CD8-positive, alpha-beta memory T cell (primary cell): ENCODE data around the gene HS6ST2. TPM values are rescaled to one million over a fixed set of nuclear protein-coding genes. Genes with fewer than 3 reads are reported as not detected.

Source experiments
- CTCF ChIA-PET: fragments of 350-600 bp; sonication (Branson Sonifier 250); formaldehyde crosslinking; loops from one replicate; lab custom pipeline; 2021; ENCODE audit warnings: antibody characterized with exemption; lab: Charles Lee
- POLR2A ChIA-PET: fragments of 350-600 bp; sonication (Branson Sonifier 250); formaldehyde crosslinking; loops from one replicate; lab custom pipeline; 2021; ENCODE audit warnings: antibody characterized with exemption; lab: Charles Lee
- DNase-seq, 5 donors: peaks; one replicate each; pipeline versions ENCODE4 v3.0.0 to v3.0.0-alpha.2; 2020 to 2022; ENCODE audit warnings: mixed read lengths in 1 of 5
- H3K27ac ChIP-seq: one replicate; pipeline ENCODE4 v1.7.0; 2013; ENCODE audit warnings: low read depth, mild to moderate bottlenecking, low read length, moderate library complexity
- H3K27me3 ChIP-seq: 2 replicates; pipeline ENCODE4 v1.7.0; 2013; ENCODE audit warnings: low read length, mild to moderate bottlenecking; ENCODE audit not compliant: insufficient read depth, poor library complexity, severe bottlenecking
- H3K36me3 ChIP-seq: 2 replicates; pipeline ENCODE4 v1.7.0; 2013; ENCODE audit warnings: mild to moderate bottlenecking, low read length, moderate library complexity; ENCODE audit not compliant: insufficient read depth
- H3K4me1 ChIP-seq: 2 replicates; pipeline ENCODE4 v1.7.0; 2013; ENCODE audit warnings: mild to moderate bottlenecking, low read length, moderate library complexity; ENCODE audit not compliant: insufficient read depth
- H3K4me3 ChIP-seq: 2 replicates; pipeline ENCODE4 v1.7.0; 2013; ENCODE audit warnings: mild to moderate bottlenecking, low read length
- H3K9me3 ChIP-seq: 2 replicates; pipeline ENCODE4 v1.7.0; 2013; ENCODE audit warnings: mild to moderate bottlenecking, low read length
- H3K27ac Mint-ChIP-seq, 8 donors: one replicate each; pipeline ENCODE4 v1.8.0; 2020 to 2021; ENCODE audit warnings: mixed read lengths in 8 of 8, mild to moderate bottlenecking in 6 of 8, inconsistent platforms in 3 of 8, moderate library complexity in 3 of 8
- H3K27me3 Mint-ChIP-seq, 2 donors: one replicate each; pipeline ENCODE4 v1.8.0; 2020 to 2021; ENCODE audit warnings: mixed read lengths in 2 of 2, mild to moderate bottlenecking in 1 of 2, moderate library complexity in 1 of 2
- H3K36me3 Mint-ChIP-seq, 3 donors: one replicate each; pipeline ENCODE4 v1.8.0; 2020 to 2021; ENCODE audit warnings: mixed read lengths in 3 of 3, inconsistent platforms in 1 of 3, mild to moderate bottlenecking in 1 of 3
- H3K4me1 Mint-ChIP-seq, 3 donors: one replicate each; pipeline ENCODE4 v1.8.0; 2020 to 2021; ENCODE audit warnings: mixed read lengths in 3 of 3, inconsistent platforms in 1 of 3, mild to moderate bottlenecking in 1 of 3
- H3K4me3 Mint-ChIP-seq, 7 donors: one replicate each; pipeline ENCODE4 v1.8.0; 2020 to 2021; ENCODE audit warnings: mixed read lengths in 7 of 7, mild to moderate bottlenecking in 6 of 7, moderate library complexity in 4 of 7, inconsistent platforms in 2 of 7
- H3K9me3 Mint-ChIP-seq, 5 donors: one replicate each; pipeline ENCODE4 v1.8.0; 2020 to 2022; ENCODE audit warnings: mixed read lengths in 5 of 5, mild to moderate bottlenecking in 3 of 5, moderate library complexity in 2 of 5, inconsistent platforms in 1 of 5
- polyA plus RNA-seq: library from polyadenylated mRNA; unstranded; fragments of 300-500 nt; fragmentation: Illumina TruSeq; gene quantifications from one replicate; pipeline ENCODE4 v1.2.3, GENCODE V29; 2021
- total RNA-seq, 2 experiments: library from RNA; stranded (reverse); gene quantifications; one replicate each; pipeline ENCODE4 v1.2.3, GENCODE V29; 2021

The HS6ST2 gene
- total and polyA plus RNA-seq, 3 experiments from 2014 or later: 0.09 to 0.13 TPM; not detected in 1

- CTCF ChIA-PET: no interaction called here
- no peaks in the 10 kb centered on the region for H3K27me3 ChIP-seq
- DNase-seq: no peak
- Mint-ChIP-seq H3K9me3 (no peaks in the 10 kb centered on the region), H3K27ac (no peak overlapping the region), H3K27me3 (no peaks in the 10 kb centered on the region), H3K4me3 (no peak overlapping the region), H3K4me1 (no peaks in the 10 kb centered on the region), H3K36me3 (no peaks in the 10 kb centered on the region)
- no peak overlapping the region for H3K4me3 ChIP-seq
- no peaks in the 10 kb centered on the region for H3K9me3 ChIP-seq
- H3K27ac ChIP-seq: no peak overlapping the region
- H3K4me1 ChIP-seq: no peaks in the 10 kb centered on the region
- POLR2A ChIA-PET: no interaction called here
- H3K36me3 ChIP-seq: no peaks in the 10 kb centered on the region
These were observed 163.2 kb downstream of the HS6ST2 start for GRCh38 chrX:132795181-132795580.

- no peaks in the 10 kb centered on the region for H3K27me3 ChIP-seq
- H3K4me3 ChIP-seq: no peak overlapping the region
- POLR2A ChIA-PET: no interaction called here
- no peaks in the 10 kb centered on the region for H3K27me3 Mint-ChIP-seq
- H3K27ac Mint-ChIP-seq: no peak overlapping the region
- H3K27ac ChIP-seq: no peak overlapping the region
- no peaks in the 10 kb centered on the region for H3K9me3 Mint-ChIP-seq
- CTCF ChIA-PET: interaction anchor here (1.2 kb wide), 1 partner anchor 12 kb away, joined by 3 read pairs; no protein-coding TSS in a partner anchor
- H3K9me3 ChIP-seq: no peaks in the 10 kb centered on the region
- H3K36me3 ChIP-seq: no peaks in the 10 kb centered on the region
- no peak for DNase-seq
- no peak overlapping the region for H3K4me3 Mint-ChIP-seq
- H3K36me3 Mint-ChIP-seq: no peaks in the 10 kb centered on the region
- no peaks in the 10 kb centered on the region for H3K4me1 Mint-ChIP-seq
- H3K4me1 ChIP-seq: no peaks in the 10 kb centered on the region
These were observed 166.7 kb downstream of the HS6ST2 start for GRCh38 chrX:132791714-132792113.

GRCh38 chrX:132790329-132790728 lies 168.1 kb downstream of the HS6ST2 start:
- Mint-ChIP-seq H3K9me3 (no peaks in the 10 kb centered on the region), H3K4me3 (no peak overlapping the region), H3K4me1 (no peaks in the 10 kb centered on the region), H3K36me3 (no peaks in the 10 kb centered on the region), H3K27ac (no peak overlapping the region), H3K27me3 (no peaks in the 10 kb centered on the region)
- DNase-seq: no peak
- ChIA-PET POLR2A (no interaction called here), CTCF (no interaction called here)
- Histone ChIP-seq H3K27me3 (no peaks in the 10 kb centered on the region), H3K4me1 (no peaks in the 10 kb centered on the region), H3K4me3 (no peak overlapping the region), H3K36me3 (no peaks in the 10 kb centered on the region), H3K27ac (no peak overlapping the region), H3K9me3 (no peaks in the 10 kb centered on the region)

- Mint-ChIP-seq H3K36me3 (no peaks in the 10 kb centered on the region), H3K27ac (no peak overlapping the region), H3K4me1 (no peaks in the 10 kb centered on the region), H3K27me3 (no peaks in the 10 kb centered on the region), H3K9me3 (no peaks in the 10 kb centered on the region), H3K4me3 (no peak overlapping the region)
- Histone ChIP-seq H3K36me3 (no peaks in the 10 kb centered on the region), H3K4me3 (no peak overlapping the region), H3K27ac (no peak overlapping the region), H3K9me3 (no peaks in the 10 kb centered on the region), H3K4me1 (no peaks in the 10 kb centered on the region), H3K27me3 (no peaks in the 10 kb centered on the region)
- ChIA-PET POLR2A (no interaction called here), CTCF (no interaction called here)
- DNase-seq: no peak
These were observed 172.2 kb downstream of the HS6ST2 start for GRCh38 chrX:132786217-132786616.

- Histone ChIP-seq H3K27me3 (no peaks in the 10 kb centered on the region), H3K36me3 (no peaks in the 10 kb centered on the region), H3K4me1 (no peaks in the 10 kb centered on the region), H3K9me3 (no peaks in the 10 kb centered on the region), H3K4me3 (no peak overlapping the region), H3K27ac (no peak overlapping the region)
- POLR2A ChIA-PET: no interaction called here
- H3K4me3 Mint-ChIP-seq: no peak overlapping the region
- peaks cover 0 to 4% of the 10 kb centered on the region in 2 donors for H3K27me3 Mint-ChIP-seq
- CTCF ChIA-PET: no interaction called here
- no peaks in the 10 kb centered on the region for H3K9me3 Mint-ChIP-seq
- H3K4me1 Mint-ChIP-seq: no peaks in the 10 kb centered on the region
- no peak overlapping the region for H3K27ac Mint-ChIP-seq
- DNase-seq: no peak
- H3K36me3 Mint-ChIP-seq: no peaks in the 10 kb centered on the region
These were observed 179.5 kb downstream of the HS6ST2 start for GRCh38 chrX:132778917-132779316.

- H3K4me3 Mint-ChIP-seq: no peak overlapping the region
- no peaks in the 10 kb centered on the region for H3K9me3 ChIP-seq
- no peaks in the 10 kb centered on the region for H3K27me3 ChIP-seq
- no peak overlapping the region for H3K27ac ChIP-seq
- no peak for DNase-seq
- H3K27ac Mint-ChIP-seq: peak overlapping the region in 1 of 8 donors; percentile 48
- H3K36me3 Mint-ChIP-seq: no peaks in the 10 kb centered on the region
- POLR2A ChIA-PET: no interaction called here
- no peaks in the 10 kb centered on the region for H3K36me3 ChIP-seq
- peaks cover 0 to 10% of the 10 kb centered on the region in 2 donors for H3K27me3 Mint-ChIP-seq
- H3K4me1 Mint-ChIP-seq: no peaks in the 10 kb centered on the region
- H3K4me3 ChIP-seq: no peak overlapping the region
- no peaks in the 10 kb centered on the region for H3K4me1 ChIP-seq
- H3K9me3 Mint-ChIP-seq: no peaks in the 10 kb centered on the region
- CTCF ChIA-PET: no interaction called here
These were observed 181.8 kb downstream of the HS6ST2 start for GRCh38 chrX:132776486-132777210.

GRCh38 chrX:132775263-132775823 lies 183.1 kb downstream of the HS6ST2 start:
- Mint-ChIP-seq H3K4me1 (no peaks in the 10 kb centered on the region), H3K4me3 (no peak overlapping the region), H3K27me3 (peaks cover 0 to 13% of the 10 kb centered on the region in 2 donors), H3K9me3 (no peaks in the 10 kb centered on the region), H3K27ac (no peak overlapping the region), H3K36me3 (no peaks in the 10 kb centered on the region)
- no peak for DNase-seq
- Histone ChIP-seq H3K9me3 (no peaks in the 10 kb centered on the region), H3K27me3 (no peaks in the 10 kb centered on the region), H3K36me3 (no peaks in the 10 kb centered on the region), H3K27ac (no peak overlapping the region), H3K4me3 (no peak overlapping the region), H3K4me1 (no peaks in the 10 kb centered on the region)
- CTCF ChIA-PET: interaction anchor here (1.2 kb wide), 1 partner anchor 35 kb away, joined by 4 read pairs; no protein-coding TSS in a partner anchor
- POLR2A ChIA-PET: no interaction called here

- POLR2A ChIA-PET: no interaction called here
These were observed 184.3 kb downstream of the HS6ST2 start for GRCh38 chrX:132774010-132774714.

More at GRCh38 chrX:132774010-132774714, 184.3 kb downstream of the HS6ST2 start:
- Histone ChIP-seq H3K27ac (no peak overlapping the region), H3K4me1 (no peaks in the 10 kb centered on the region), H3K27me3 (no peaks in the 10 kb centered on the region), H3K36me3 (no peaks in the 10 kb centered on the region), H3K4me3 (no peak overlapping the region), H3K9me3 (no peaks in the 10 kb centered on the region)
- CTCF ChIA-PET: interaction anchor here (1.2 kb wide), 1 partner anchor 36 kb away, joined by 4 read pairs; no protein-coding TSS in a partner anchor
- no peaks in the 10 kb centered on the region for H3K9me3 Mint-ChIP-seq
- H3K4me1 Mint-ChIP-seq: no peaks in the 10 kb centered on the region
- H3K36me3 Mint-ChIP-seq: no peaks in the 10 kb centered on the region
- DNase-seq: no peak
- peaks cover 0 to 15% of the 10 kb centered on the region in 2 donors for H3K27me3 Mint-ChIP-seq
- H3K4me3 Mint-ChIP-seq: no peak overlapping the region
- no peak overlapping the region for H3K27ac Mint-ChIP-seq
